Measurements from ENCODE around the gene ETS1.

DNA sequence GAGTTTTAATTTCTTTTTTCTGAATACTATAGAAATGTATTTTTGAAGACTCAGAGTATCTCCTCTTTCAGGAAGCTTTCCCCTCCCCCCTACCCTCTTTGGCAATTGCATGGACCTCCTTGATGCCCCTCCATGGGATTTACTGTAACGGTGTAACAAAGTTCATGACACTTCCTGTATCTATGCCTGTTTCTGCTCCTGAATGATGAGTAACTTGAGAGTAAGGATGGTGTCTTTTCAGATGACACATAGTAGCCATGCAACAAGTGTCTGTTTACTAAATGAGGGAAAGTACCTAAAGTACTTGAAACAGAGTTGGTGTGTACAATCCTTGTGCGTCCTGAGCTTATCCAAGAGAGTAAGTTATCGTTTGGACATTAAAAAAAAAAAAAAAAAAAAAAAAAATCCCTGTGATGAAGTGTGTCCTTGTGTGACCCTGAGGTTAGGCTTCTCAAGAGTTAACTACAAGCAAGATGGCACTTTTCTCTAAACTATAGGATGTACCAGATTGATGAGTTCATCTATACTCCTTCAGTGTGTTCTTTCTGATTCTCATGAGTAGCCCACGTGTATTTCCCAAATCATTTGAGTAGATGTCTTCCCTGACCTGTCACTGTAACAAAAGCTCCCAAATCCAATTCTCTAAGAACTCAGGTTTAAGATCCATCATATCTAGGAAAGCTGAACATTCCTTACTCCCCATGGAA lies 7.4 kb downstream of the ETS1 start:
- no peak for TF ChIP-seq ELF4 (IDR thresholded peaks at IDR 0.05)
- no peak for TF ChIP-seq SP1 (IDR thresholded peaks at IDR 0.05)
- TF ChIP-seq FOXA1 (IDR thresholded peaks at IDR 0.05): no peak
- TF ChIP-seq FOXK2 (IDR thresholded peaks at IDR 0.05): no peak
- no peak for TF ChIP-seq CTBP1 (IDR thresholded peaks at IDR 0.05; ENCODE audit: borderline replicate concordance)
- TF ChIP-seq LEF1 (IDR thresholded peaks at IDR 0.05; ENCODE audit: borderline replicate concordance): no peak
- TF ChIP-seq ARNT (IDR thresholded peaks at IDR 0.05): no peak

Measured in HEK293T (cell line).